WTC11 (cell line): ENCODE results near the gene CRKL.

Source experiments
- CTCF ChIP-seq: fragments of 200-600 bp; IDR thresholded peaks from 2 replicates; pipeline ENCODE4 v1.8.0; 2022; ENCODE audit warnings: antibody characterized with exemption
- E2F1 ChIP-seq: sonication (generic); formaldehyde crosslinking; IDR thresholded peaks from 2 replicates; pipeline ENCODE4 v1.8.0; 2022; ENCODE audit warnings: mild to moderate bottlenecking, missing genetic modification reagents
- E2F4 ChIP-seq: sonication (generic); formaldehyde crosslinking; IDR thresholded peaks from 2 replicates; pipeline ENCODE4 v1.8.1; 2022; ENCODE audit warnings: low read depth, mild to moderate bottlenecking, moderate library complexity, missing genetic modification reagents, borderline replicate concordance
- JUN ChIP-seq: sonication (generic); formaldehyde crosslinking; IDR thresholded peaks from 2 replicates; pipeline ENCODE4 v1.8.0; 2023; ENCODE audit warnings: mild to moderate bottlenecking, missing genetic modification reagents
- KAT7 ChIP-seq: sonication (generic); formaldehyde crosslinking; IDR thresholded peaks from 2 replicates; pipeline ENCODE4 v1.8.1; 2023; ENCODE audit warnings: missing genetic modification reagents, mild to moderate bottlenecking, borderline replicate concordance
- MYBL2 ChIP-seq: sonication (generic); formaldehyde crosslinking; IDR thresholded peaks from 2 replicates; pipeline ENCODE4 v1.8.1; 2023; ENCODE audit warnings: mild to moderate bottlenecking, moderate library complexity, missing genetic modification reagents
- NFYB ChIP-seq: sonication (generic); formaldehyde crosslinking; conservative IDR thresholded peaks from 2 replicates; pipeline ENCODE4 v1.8.0; 2022; ENCODE audit warnings: low read depth, missing genetic modification reagents
- NR1H2 ChIP-seq: sonication (generic); formaldehyde crosslinking; IDR thresholded peaks from 2 replicates; pipeline ENCODE4 v1.9.0; 2021; ENCODE audit warnings: mild to moderate bottlenecking, moderate library complexity, missing genetic modification reagents
- SP1 ChIP-seq: sonication (generic); formaldehyde crosslinking; conservative IDR thresholded peaks from 2 replicates; pipeline ENCODE4 v1.8.1; 2022; ENCODE audit warnings: missing genetic modification reagents

- TF ChIP-seq E2F4 (CRISPR knock-in tag) (no peak), NR1H2 (CRISPR knock-in tag) (0 out of 2 replicates have a peak, but pooled peaks have one; percentile 78), MYBL2 (CRISPR knock-in tag) (peak; percentile 76), CTCF (no peak), JUN (no peak; the same call in 1 of the 2 replicates), SP1 (CRISPR knock-in tag) (peak; percentile 72), NFYB (CRISPR knock-in tag) (0 out of 2 replicates have a peak, but pooled peaks have one; percentile 26), KAT7 (CRISPR knock-in tag) (no peak), E2F1 (CRISPR knock-in tag) (peak; percentile 89)
Measured at GRCh38 chr22:21001601-21002325, 84.6 kb downstream of the CRKL start, which contains the start of gene THAP7.
